NB4 (cell line): ENCODE data around the gene BBS7.
A peak's percentile ranks its signal among the peaks of the same experiment; 100 is the strongest.

Source experiments
- DNase-seq: peaks from one replicate; pipeline ENCODE4 v3.0.0; 2010; ENCODE audit warnings: low read depth
- H3K4me3 ChIP-seq: one replicate; pipeline ENCODE4 v1.5.1; 2011; ENCODE audit warnings: mild to moderate bottlenecking, low read depth, low read length, moderate library complexity
- MYC ChIP-seq: IDR thresholded peaks from 2 replicates; pipeline ENCODE4 v1.6.1; 2011; ENCODE audit warnings: low read depth, low read length
- POLR2A ChIP-seq: IDR thresholded peaks from 2 replicates; pipeline ENCODE4 v1.6.1; 2011; ENCODE audit warnings: mild to moderate bottlenecking; ENCODE audit not compliant: insufficient read length; ENCODE audit errors: extremely low read depth
- TF ChIP-seq, protein P1 (sequence below): IDR thresholded peaks from 2 replicates; pipeline ENCODE4 v1.6.1; 2011; ENCODE audit warnings: low read depth, low read length
- TF ChIP-seq, protein P2 (sequence below): IDR thresholded peaks from one replicate; pipeline ENCODE4 v1.5.1; 2012; ENCODE audit warnings: low read depth, low read length

The BBS7 gene, protein sequence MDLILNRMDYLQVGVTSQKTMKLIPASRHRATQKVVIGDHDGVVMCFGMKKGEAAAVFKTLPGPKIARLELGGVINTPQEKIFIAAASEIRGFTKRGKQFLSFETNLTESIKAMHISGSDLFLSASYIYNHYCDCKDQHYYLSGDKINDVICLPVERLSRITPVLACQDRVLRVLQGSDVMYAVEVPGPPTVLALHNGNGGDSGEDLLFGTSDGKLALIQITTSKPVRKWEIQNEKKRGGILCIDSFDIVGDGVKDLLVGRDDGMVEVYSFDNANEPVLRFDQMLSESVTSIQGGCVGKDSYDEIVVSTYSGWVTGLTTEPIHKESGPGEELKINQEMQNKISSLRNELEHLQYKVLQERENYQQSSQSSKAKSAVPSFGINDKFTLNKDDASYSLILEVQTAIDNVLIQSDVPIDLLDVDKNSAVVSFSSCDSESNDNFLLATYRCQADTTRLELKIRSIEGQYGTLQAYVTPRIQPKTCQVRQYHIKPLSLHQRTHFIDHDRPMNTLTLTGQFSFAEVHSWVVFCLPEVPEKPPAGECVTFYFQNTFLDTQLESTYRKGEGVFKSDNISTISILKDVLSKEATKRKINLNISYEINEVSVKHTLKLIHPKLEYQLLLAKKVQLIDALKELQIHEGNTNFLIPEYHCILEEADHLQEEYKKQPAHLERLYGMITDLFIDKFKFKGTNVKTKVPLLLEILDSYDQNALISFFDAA

DNA sequence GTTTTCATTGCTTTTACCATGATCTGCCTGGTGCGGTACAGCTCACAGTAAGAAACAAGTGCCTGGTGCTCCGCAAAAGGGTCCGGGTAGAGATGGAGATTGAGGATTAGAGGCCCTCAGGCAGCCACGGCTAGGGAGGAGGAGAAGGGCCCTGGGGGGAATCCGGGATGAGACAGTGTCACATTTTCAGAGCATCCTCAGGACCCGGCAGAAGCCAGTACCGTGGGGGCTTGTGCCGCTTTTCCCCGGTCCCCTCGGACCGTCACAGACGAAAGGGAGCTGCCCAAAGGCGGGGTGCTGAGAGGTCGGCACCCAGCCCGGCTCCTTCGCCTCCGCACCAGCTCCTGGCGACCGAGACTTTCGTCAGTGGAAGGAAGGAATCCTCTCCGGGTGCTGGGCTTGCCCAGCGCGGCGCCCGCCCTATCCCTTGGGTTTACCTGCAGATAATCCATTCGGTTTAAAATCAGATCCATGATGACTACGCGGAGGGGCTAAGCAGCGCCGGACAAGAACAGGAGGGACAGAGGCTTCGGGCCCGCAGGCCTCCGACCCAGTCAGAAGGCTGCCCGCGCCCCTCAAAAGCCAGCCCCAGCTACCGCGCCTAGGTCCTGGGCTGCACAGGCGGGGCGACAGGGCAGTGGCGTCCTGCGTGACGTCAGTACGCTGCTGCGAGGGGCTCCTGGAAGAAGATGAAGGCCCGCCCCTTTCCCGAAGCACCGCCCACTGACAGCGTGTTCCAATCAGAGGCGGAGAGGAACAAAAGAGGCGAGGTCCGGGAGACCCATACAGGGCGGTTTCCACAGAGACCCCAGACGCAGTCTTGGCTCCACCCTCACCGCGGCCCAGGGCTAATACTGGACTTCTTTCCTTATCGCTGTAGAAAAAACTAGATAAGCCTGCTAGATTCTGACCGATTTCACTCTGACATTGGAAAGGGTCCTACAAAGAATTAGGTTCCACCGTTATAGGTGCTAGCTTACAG lies at the start of gene BBS7:
Gene BBS7 (minus strand): TSS at position 634 of the 982 bp plus-strand sequence. CDS start 161 bp downstream, at position 473.
- TF ChIP-seq, protein P1, sequence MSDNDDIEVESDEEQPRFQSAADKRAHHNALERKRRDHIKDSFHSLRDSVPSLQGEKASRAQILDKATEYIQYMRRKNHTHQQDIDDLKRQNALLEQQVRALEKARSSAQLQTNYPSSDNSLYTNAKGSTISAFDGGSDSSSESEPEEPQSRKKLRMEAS: peak; percentile 36
- TF ChIP-seq POLR2A (peak; percentile 69), MYC (no peak)
- TF ChIP-seq, protein P2, sequence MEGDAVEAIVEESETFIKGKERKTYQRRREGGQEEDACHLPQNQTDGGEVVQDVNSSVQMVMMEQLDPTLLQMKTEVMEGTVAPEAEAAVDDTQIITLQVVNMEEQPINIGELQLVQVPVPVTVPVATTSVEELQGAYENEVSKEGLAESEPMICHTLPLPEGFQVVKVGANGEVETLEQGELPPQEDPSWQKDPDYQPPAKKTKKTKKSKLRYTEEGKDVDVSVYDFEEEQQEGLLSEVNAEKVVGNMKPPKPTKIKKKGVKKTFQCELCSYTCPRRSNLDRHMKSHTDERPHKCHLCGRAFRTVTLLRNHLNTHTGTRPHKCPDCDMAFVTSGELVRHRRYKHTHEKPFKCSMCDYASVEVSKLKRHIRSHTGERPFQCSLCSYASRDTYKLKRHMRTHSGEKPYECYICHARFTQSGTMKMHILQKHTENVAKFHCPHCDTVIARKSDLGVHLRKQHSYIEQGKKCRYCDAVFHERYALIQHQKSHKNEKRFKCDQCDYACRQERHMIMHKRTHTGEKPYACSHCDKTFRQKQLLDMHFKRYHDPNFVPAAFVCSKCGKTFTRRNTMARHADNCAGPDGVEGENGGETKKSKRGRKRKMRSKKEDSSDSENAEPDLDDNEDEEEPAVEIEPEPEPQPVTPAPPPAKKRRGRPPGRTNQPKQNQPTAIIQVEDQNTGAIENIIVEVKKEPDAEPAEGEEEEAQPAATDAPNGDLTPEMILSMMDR: no peak
- H3K4me3 ChIP-seq: peak within 1 kb of the TSS; percentile 80
- peak; percentile 96 for DNase-seq

DNA sequence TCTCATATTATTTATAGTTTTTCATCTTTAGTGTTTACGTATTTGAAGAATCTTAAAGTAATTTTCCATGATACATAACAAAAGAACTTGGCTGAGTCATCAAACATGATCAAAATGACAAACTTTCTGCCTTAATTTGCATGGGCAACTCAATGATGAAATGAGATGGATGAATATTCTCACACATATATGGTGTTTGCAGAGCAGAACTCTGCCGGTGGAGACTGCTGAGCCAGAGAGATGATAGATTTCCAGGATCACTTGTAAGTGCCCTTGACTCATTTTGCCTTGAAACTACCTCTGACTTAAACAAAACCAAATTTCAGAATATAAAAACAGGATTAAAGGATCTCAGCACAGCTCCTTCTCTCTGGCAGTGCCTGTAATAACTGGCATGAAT lies 43.4 kb upstream of the BBS7 start:
- DNase-seq: no peak
- TF ChIP-seq POLR2A (no peak), MYC (no peak)
- TF ChIP-seq, protein P2: no peak
- TF ChIP-seq, protein P1: no peak
- no peak overlapping the region for H3K4me3 ChIP-seq

DNA sequence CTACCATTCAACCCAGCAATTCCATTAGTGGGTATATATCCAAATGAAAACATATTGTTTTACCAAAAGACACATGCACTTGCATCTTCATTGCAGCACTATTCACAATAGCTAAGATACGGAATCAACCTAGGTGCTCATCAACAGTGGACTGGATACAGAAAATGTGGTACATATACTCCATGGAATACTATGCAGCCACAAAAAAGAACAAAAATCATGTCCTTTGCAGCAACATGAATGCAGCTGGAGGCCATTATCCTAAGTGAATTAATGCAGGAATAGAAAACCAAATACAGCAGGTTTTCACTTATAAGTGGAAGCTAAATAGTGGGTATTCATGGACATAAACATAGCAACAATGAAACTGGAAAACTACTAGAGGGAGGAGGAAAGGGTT lies 38.1 kb upstream of the BBS7 start:
- TF ChIP-seq, protein P2: no peak
- TF ChIP-seq POLR2A (no peak), MYC (no peak)
- TF ChIP-seq, protein P1: no peak
- H3K4me3 ChIP-seq: no peak overlapping the region
- DNase-seq: no peak

DNA sequence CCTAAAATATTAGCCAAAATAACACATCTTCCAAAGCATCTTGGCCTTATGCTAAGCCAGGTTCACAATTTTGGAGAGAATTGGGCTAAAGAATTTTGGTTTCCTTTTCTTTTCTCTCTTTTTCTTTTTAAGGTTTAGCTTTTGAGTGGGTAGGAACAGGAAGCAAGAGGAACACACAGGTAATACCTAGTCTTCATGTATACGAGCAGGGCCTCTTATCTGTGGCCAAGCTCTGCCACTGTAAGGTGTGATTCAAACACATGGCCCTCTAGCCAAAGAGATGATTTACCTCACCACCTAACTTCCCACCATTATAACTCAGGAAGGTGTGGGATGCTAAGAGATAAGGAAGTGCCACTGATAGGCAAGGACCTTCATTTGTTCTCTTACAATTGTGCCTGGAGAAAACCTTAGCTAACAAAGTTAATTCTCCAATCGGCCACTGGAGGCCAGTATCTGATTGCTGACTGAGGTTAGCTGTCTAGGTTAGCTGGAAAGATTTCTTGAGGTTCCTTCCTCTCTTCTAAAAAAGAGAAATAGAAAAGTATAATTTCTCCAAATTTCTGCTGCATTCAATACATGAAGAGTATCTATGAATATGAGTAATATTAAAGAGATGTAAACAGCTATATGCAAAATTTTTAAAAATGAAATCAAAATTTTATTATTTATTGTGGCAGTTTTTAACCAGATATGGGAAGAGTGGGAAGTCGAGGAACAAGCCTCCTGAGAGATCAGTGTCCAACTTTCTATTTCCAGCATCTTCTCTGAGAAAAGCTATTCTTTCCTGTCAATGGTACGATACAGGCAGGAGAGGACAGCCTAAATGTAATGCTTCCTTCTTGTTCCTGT lies 30.1 kb upstream of the BBS7 start:
- H3K4me3 ChIP-seq: no peak overlapping the region
- TF ChIP-seq, protein P2: peak; percentile 55
- no peak for TF ChIP-seq POLR2A
- DNase-seq: peak; percentile 61

DNA sequence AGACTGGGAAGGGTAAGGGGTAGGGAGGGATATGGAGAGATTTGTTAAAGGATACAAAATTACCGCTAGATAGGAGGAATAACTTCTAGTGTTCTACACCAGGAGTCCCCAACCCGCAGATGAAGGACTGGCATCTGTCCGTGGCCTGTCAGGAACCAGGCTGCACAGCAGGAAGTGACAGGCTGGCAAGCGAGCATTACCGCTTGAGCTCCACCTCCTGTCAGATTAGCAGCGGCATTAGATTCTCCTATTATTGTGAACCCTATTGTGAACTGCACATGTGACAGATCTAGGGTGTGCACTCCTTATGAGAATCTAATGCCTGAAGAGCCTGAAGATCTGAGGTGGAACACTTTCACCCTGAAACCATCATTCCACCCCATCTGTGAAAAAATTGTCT lies 27.9 kb upstream of the BBS7 start:
- TF ChIP-seq POLR2A (no peak), MYC (no peak)
- TF ChIP-seq, protein P2: no peak
- TF ChIP-seq, protein P1: no peak
- peak; percentile 32 for DNase-seq
- H3K4me3 ChIP-seq: no peak overlapping the region
